Embryonic facial prominence (tissue), 1 donor: Measurements from ENCODE around the gene ZNF148.

Experiments used
- DNase-seq: peaks from one replicate; pipeline ENCODE4 v3.0.0-alpha.2; 2016; ENCODE audit errors: extremely low spot score

ZNF148 gene

DNA sequence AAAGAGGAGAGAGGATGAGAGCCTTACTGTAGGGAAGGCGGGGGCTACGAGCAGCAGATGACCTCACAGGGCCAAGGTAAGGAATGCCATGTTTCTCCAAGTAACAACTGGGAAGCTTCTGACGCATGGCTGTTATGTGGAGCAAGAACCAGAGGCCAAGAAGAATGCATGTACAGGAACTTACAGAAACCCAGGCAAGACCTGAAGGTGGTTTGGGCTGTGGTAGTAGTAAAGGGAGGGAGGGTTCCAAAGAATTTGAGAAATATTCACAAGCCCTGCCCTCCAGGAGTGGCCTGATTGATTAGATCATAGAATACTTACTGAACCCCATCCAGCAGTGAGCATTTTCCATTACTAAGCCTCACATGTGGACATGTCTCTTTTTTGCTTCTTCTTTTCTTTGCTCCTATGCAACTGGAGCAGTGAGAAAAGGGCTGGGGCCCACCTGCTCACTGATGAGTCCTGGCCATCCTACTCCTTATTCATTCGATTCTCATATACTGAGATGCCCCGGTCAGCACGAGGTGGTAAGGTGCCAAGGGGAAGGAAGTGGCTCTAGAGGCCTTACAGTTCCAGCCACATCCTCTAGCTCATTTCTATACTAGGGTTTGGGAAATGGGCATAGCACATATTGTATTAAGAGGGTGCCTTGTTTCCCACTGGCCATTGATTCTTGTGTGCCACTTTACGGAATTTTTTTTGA, 154.2 kb downstream of the ZNF148 start:
- DNase-seq = no peak

DNA sequence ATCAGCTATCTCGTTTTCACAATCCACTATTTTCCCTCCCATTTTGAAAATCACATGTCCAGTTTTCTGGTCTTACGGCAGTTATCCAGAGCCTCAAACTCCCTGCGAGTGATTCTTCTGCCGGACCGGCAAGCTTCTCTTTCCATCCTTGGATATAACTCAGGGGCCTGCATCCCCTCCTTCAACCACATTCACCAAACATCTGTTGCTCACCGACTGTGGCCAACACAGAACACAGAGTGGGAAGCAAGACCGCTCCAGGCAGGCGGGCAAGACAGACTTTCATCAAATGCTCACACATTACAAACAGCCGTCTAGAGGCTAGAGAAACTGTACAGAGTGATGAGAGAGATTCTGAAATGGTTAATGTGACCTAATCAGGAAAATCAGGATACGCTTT, 154.9 kb downstream of the ZNF148 start:
- DNase-seq = no peak

DNA sequence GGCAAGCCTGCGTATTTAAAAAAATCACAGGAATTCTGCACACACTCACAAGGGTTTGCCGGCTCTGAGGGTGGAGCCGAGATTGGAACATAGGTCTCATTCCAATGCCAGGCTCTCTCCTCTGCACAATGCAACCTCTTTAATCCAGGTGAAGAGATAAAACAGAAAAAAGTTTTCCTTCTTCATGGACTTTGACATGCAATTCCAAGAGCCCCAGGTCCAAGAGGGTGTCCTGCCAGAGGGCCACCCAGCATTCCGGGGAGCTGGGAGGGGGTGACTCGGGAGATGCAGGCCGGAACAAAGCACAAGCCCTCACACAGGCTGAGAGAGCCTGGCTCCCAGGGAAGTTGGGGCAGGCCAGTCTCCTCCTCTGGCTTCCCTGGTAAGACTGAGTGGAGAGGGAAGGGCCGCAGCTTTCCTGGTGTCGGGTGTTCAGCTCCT, 155.8 kb downstream of the ZNF148 start:
- DNase-seq = no peak

DNA sequence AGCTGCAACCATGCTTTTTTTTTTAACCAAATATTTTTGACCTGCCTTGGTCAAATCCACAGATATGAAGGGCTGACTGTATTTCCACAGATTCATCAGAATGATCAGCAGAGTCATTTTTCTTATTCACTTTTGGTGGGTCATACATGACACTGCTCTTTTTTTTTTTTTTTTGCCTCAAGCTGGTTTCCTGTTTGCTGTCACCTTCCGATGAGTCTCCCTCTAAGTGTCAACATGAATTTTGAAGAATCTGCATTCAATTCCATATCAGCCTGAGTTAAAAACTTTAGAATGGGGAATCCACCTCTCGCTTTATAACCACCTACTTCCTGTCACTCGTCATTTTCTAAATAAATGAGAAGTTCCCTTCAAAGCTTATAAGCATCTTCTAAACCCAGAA, 160.4 kb downstream of the ZNF148 start:
- no peak for DNase-seq

DNA sequence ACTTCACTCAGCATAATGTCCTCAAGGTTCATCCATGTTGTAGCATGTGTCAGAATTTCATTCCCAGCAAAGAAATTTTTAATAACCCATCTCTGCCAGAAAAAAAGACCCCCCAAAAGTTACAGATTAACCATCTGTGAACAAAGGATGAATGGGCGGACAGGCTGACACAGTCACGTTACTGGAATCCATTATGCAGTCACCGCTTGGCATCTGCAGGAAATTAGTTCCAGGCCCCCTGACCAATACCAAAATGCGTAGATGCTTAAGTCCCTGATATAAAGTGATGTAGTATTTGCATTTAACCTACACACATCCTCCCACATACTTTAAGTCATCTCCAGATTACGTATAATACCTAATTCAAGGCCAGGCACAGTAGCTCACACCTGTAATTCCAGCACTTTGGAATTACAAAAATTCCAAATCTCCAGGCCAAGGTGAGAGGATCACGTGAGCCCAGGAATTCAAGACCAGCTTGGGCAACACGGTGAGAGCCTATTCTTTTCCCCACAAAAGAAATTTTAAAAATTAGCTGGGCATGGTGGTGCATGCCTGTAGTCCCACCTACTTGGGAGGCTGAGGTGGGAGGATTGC, 161.1 kb downstream of the ZNF148 start:
- no peak for DNase-seq

DNA sequence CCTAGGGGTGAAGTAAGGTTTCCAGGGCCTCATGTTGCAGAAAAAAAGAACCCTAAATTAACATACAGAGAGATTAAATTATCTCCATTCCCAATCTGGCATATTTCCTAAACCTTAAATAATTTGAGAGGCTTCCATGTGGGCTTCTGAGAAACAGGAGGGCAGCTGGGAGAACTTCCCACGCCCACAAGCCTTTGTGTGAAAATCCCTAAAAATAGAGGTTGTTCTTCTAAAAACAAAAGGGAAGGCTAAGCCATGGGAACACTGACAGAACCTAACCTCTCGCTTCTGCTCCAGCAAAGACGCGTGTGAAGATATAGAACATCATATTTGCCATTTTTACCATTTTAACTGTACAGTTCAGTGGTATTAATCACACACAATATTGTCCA, 161.8 kb downstream of the ZNF148 start:
- no peak for DNase-seq

DNA sequence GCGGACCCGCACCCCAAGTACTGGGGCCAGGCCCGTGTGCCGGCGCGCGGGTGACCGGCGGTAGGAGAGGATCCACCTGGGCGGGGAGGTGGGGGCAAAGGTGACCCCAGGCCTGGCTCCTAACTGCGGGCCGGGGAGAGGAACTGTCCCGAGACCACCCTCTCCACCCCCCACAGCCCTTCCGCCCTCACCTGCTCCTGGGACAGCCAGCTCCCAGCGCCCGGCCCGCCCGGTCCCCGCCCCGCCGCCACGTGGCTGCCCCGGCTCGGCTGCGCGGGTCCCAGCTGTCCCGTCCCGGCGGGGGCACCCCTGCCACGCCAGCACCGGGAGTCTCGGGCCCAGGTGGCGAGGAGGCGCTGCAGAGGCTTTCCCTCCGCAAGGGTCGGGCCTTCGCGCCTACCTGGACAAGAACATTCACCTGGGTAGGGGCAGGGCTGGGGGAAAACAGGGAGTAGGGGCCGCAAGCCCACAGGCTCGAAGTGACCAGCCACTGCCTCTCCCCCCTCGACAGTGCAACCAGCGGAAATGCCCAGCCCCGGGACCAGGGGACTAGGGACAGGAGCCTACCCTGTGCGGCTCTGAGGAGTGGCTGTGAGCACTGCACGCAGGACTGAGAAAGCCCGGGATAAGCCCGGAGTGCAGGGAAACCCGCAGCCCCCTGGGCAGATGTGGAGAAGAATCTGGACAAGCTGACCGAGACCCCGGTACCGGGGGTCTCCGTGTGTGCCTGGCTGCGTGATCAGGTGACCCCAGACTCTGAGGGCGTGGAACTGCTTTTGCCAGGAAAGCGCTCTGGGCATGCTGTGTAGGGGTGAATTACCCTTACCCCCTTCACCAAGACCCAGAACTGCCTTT, 162.4 kb downstream of the ZNF148 start, which contains the start of gene SLC12A8:
Gene SLC12A8 (minus strand): TSS at position 240 of the 855 bp plus-strand sequence. CDS start 1,399 bp downstream, outside the sequence.
- no peak for DNase-seq

DNA sequence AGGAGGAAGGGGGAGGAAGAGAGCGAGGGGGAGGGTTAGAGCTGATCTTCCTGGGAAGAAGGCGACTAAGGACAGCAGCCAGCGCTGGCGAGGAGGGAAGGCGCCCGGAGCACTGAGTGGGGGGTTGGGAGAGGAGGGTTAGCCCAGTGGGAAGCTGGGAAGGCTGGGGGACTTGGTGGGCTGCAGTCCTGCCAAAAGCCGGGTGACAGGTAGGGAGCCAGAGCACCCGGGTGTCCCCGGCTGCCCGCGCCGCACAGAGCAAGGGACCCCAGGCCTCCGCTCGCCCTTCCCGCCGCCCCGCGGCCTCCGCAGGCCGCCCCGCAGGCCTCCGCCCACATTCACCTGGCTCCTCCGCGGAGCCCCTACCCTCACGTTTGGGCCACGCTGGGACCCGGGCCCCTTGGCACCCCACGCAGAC, 163.0 kb downstream of the ZNF148 start:
- DNase-seq = no peak

DNA sequence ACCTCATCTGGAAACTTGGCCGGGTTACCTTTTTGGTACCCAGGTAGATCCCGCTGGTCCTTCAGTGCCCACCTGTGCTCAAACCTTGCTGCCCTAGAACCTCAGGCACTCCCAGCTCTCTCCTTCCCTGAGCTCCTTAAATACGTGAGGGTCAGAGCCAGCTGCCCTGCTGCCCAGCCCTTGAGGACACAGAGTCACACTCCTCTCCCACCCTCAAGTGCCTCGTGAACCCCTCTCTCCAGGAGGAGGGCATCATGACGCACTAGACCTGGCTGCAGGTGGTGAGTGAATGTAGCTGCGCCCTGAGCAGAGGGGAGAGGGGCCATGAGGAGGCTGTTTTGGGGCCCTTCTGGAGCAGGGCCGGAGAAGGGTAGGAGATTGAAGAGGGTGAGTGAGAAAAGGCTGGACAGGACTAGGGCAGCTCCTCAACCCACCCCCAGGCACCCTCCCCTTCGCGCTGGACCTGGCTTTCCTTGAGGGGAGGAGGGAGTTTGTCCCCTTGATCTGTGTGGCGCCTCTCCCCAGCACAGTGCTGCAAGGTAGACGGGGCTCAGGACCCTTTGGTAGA, 163.5 kb downstream of the ZNF148 start:
- no peak for DNase-seq

DNA sequence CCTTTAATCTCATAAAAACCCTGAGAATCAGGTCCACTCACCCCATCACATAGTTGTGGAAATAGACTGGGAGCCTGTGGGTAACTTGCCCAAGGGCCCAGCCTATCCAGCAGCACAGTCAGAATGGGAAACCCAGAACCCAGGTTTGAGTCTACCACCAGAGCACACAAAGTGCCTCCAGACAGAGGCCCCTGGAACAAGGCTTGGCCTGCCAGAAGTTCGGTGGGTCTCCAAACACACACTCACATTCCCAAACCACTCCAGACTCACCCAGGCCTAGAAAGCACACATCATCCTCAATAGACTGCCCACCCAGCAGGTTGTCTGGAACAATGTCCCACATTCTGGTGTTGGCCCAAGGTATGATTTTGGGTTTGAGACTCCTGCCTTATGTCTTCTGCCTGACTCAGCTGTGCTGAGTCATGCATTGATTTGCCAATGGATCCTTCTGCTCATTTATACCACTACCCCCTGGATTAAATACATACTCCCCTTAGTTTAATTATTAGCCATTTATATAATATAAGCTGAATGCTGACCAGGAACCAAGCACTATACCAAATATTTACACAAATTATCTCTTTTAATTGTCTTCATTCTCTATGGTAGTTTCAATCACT, 167.1 kb downstream of the ZNF148 start:
- DNase-seq = no peak

DNA sequence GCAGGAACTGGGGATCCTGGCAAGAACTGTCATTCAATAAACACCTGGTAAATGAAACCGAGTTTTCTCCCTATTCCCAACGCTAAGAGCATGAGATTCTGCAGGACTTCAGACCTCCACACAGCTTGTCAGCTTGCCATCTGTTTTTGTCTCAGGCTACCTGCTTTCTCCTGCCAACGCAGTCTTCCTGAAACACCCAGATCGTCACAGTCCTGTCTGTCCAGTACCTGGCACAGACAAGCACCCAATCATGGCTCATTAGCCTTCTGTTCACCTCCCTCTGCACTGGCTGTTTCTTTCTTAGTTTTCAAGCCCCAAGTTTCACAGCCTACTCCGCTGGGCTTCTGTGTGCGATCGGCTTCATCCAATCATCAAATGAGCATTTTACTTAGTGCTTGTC, 167.6 kb downstream of the ZNF148 start:
- no peak for DNase-seq

DNA sequence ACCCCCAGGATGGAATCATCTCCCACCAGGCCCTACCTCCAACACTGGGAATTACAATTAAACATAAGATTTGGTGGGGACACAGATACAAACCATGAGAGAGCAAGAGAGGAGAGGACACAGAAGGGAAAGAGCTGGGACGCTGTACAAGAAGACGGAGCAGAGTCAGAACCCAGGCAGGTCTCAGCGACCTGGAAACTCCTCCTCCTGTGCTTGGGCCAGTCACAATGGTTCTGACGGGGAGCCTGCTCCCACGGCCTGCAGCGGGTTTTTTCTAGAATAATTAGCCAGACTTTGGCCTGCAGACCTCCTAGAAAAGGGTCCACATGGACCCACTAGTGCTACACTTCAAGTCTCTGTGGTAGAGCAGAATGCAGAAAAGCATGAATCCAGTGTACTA, 168.2 kb downstream of the ZNF148 start:
- DNase-seq = no peak

DNA sequence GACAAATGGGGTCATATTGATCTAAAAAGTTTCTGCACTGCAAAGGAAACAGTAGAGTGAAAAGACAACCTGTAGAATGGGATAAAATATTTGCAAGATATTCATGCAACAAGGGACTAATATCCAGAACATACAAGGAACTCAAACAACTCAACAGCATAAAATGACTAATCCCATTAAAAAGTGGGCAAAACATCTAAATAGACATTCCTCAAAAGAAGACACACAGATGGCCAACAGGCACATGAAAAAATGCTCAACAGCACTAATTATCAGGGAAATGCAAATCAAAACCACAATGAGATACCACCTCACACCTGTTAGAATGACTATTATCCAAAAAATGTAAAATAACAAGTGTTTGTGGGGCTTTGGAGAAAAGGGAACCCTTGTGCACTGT, 171.4 kb downstream of the ZNF148 start:
- no peak for DNase-seq

DNA sequence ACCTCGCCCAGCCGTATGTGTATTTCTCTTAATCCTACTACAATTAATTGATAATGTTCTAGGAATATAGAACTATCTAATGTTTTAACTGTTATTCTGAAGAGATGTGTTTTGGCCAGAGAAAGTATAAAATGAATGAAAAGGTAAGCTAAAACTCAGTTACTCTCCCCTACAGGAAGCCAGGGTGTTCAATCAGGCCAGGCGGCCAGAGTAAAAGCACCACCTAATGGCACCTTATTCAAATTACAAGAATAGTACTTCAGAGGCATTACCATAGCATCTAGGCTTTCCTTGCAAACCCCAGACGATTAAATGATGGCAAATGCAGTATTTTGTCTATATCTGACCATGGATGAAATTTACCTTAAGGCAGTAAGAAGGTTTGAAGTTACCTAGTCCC, 172.9 kb downstream of the ZNF148 start:
- no peak for DNase-seq

DNA sequence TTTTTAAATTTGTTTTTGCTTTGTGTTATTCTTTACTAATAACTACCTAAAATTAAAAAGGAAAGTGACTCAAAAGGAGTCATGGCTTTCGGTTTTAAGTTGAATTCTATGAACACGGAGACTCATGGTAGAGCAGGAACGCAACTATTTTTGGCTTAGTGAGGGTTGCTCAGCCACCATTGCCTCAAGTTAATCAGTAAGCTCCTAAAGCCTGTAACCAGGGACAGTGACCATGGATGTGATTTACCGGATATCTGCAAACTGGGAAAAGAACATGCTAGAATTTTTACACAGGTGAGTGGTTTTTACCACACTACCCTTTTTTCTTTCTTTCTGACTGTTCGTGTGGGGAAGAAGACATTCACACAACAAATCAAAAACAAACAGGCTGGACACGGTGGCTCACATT, 174.4 kb downstream of the ZNF148 start:
- no peak for DNase-seq

DNA sequence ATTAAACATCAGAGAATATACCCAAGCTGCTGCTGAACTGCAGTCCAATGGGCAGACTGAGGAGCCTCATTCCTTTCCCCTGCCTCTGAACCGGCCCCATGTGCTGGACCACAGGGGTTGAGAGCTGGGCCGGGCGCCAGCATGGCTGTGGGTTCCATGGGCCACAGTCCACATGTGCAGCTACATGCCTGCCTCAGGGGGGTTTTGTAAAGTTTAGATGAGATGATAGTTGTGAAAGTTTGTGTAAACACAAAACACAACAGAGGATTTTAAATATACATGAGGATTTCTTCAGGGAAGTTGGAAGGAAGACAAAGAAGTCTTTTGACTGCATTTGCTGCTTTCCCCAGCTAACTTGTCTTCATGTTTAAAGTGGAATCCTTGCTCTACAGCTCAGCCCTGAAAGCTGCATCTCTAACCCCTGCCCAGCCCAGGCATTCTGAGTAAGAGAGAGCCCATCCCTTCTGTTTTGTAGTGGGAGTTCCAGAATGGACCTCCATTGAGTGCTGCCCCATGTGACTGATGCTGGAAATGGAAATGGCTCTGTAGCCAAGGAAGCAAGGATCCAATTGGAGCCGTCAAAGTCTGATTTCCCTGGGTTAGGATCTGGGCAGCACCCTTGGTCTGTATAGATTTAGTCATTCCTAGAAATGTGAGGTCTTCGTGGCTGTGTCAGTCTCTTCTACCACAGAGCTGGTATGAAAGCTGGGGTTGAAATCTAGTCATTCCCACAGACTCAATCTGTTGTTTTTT, 180.1 kb downstream of the ZNF148 start:
- DNase-seq = no peak

DNA sequence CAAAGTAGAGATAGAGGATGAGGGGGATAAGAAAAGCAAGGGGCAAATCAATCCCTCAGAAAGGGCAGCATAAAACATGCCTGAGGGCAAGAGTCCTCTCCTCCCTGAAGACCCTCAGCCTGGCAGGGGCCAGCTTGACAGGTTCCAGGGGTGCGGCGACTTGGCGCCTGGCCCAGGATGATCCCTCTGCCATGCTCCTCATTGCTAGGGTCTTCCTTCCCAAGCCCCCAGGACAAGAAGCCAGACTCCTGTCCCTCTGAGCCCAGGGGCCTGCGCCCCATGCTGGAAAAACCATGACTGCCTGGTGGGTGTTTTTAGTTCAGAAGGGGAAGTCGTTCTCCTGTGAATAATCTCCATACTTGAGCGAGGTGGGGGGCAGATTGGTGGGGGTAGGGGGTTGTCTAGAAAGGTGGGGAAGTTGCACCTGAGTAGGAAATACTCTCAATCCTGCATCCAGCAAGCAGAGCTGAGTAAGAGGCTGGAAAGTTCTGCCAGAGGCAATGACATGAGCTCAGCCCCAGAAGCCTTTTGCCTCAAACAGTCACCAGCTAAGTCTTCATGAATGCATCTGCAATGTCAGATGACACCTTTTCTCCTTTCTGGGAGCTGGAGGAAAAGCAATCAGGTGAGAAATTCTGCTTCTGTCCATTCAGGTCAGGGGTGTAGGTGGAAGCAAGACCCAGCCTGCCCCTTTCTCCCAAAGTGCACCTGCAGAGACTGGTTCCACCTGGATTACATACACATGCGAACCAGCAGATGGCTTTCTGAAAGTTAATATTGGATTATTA, 180.9 kb downstream of the ZNF148 start:
- DNase-seq = no peak

DNA sequence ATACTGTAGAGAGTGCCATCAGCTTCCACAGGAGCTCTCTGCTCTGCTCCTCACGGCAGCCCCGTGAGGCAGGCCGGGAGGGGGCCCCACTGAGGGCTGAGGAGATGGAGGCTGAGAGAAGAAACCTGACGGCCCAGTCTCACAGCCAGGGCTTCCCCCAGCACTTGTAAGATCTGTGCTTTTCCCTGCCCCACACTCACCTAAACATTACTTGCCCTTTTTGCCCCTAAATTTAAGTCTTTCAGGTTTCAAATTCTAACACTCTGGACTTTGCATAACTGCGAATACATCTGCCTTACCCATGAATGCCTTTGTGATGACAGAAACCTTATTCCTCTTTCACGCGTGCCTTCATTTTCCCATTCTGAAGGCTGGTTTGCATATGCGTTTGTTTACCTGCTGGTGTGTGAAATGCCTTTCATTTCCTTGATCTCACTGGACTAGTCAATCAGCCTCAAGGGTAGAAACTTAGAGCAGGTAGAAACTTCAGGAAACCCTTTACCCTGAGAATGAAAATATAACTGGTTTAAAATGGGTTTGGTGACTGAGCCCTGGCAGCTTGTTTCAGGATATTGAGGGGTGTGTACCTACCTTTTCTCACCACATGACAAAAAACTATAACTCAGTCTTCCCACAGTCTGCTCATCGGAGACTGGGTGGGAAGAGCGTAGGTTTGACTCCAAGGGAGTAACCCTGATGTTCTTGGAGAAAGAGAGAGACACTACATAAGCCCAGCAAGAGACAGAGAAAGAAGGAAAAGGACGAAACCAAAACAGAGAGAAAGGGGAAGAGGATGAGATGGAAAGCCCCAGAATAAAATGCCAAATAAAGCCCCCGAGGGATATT, 182.7 kb downstream of the ZNF148 start:
- no peak for DNase-seq

DNA sequence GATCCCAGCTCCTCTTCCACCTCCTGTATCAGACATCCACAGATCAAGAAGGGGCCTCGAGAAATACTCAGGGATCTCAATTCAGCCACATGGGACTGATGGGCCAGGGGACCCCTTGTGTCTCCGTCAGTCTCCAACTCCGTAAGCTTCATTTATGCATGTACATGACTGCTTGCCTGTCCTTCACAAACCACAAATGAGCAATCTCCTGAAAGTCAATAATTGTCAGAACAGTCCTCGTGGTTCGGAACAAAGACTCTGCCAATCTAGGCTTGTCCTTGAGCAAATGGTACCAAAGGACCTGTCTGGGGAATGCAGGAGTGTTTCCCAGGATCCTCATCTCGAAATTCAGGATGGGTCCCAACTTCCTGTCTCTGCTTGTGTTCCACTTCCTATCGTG, 183.4 kb downstream of the ZNF148 start:
- no peak for DNase-seq
